WI38 (cell line): ENCODE measurements around the gene RNF227.
"Not testable (repeated sequence)": the region's sequence is repeated elsewhere in the genome, so short reads cannot be mapped to it uniquely, and the experiment has no call there.

Source experiments
- H3K4me3 ChIP-seq: 2 replicates; pipeline ENCODE4 v1.5.1; 2011; ENCODE audit warnings: low read depth, mild to moderate bottlenecking, control low read depth, low read length
- TF ChIP-seq, protein P1 (sequence below): IDR thresholded peaks from 2 replicates; pipeline ENCODE4 v1.5.1; 2012; ENCODE audit warnings: low read depth, mild to moderate bottlenecking, control low read depth, low read length

RNF227 gene

DNA sequence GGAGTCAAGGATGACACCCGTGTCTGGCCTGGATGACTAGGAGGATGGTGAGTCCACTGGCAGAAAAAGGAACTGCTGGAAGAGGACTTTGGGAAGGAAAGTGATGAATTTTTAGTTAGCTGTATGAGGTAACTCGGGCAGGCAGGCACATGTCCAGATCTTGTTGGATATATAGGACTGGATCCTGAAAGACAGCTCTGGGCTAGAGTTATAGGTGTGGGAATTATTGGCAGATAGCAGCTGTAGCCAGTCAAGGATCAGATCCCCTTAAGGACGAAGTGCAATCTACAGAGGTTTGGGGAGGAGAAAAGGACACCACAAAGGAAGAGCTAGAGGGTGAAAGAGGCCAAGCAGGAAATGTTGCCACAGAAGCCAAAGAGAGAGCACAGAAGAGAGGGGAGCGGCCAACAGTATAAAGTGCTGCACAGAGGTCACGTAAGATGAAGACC is 48.2 kb downstream of the RNF227 start:
- H3K4me3 ChIP-seq, result no peak overlapping the region
- TF ChIP-seq, protein P1, sequence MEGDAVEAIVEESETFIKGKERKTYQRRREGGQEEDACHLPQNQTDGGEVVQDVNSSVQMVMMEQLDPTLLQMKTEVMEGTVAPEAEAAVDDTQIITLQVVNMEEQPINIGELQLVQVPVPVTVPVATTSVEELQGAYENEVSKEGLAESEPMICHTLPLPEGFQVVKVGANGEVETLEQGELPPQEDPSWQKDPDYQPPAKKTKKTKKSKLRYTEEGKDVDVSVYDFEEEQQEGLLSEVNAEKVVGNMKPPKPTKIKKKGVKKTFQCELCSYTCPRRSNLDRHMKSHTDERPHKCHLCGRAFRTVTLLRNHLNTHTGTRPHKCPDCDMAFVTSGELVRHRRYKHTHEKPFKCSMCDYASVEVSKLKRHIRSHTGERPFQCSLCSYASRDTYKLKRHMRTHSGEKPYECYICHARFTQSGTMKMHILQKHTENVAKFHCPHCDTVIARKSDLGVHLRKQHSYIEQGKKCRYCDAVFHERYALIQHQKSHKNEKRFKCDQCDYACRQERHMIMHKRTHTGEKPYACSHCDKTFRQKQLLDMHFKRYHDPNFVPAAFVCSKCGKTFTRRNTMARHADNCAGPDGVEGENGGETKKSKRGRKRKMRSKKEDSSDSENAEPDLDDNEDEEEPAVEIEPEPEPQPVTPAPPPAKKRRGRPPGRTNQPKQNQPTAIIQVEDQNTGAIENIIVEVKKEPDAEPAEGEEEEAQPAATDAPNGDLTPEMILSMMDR, result no peak

DNA sequence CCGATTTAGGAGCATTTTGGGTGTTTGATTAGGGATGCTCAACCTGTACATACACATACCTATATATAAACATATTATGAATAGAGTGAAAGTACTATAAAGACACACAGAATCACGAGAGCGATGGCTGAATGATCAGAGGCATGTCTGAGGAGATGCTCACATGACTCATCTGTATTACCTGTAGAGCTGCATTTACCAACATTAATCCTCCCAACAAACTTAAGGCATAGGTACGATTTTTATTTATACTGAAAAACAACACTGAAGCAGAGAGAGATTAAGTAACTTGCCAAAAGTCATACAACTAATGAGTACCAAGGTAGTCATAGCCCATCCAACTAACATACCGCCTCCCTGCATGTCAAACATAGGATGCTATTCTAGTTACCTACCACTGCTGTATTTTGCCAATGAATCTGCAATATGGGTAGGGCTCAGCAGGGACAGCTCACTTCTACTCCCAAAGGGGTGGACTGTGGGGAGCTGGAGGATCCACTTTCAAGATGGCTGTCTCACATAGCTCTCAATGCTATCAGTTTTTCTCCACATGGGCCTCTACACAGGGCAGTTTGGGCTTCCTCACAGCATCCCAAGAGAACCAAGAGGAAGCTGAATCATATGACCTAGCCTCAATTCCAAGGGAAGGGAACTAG is 51.0 kb downstream of the RNF227 start:
- TF ChIP-seq, protein P1, result no peak

DNA sequence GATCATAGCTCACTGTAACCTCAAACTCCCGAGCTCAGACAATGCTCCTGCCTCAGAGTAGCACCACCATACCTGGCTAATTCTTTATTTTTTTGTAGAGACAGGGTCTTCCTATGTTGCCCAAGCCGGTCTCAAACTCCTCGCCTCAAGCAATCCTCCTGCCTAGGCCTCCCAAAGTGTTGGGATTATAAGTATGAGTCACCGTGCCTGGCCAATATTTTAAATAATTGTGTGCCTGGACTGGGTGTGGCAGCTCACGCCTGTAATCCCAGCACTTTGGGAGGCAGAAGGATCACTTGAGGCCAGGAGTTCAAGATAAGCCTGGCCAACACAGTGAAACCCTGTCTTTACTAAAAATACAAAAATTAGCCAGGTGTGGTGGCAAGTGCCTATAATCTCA is 51.7 kb downstream of the RNF227 start:
- H3K4me3 ChIP-seq, result not testable (repeated sequence)

More for the DNA sequence above, 51.0 kb downstream of the RNF227 start:
- H3K4me3 ChIP-seq, result no peak overlapping the region
